Thoracic aorta (tissue), 2 donors: Measurements from ENCODE around the gene DGKD. TPM values are rescaled to one million over a fixed set of nuclear protein-coding genes. Genes with fewer than 3 reads are reported as not detected.
"Not testable (repeated sequence)": the region's sequence is repeated elsewhere in the genome, so short reads cannot be mapped to it uniquely, and the experiment has no call there.

Source experiments
- ATAC-seq: fragments of 150-250 bp; one replicate; pipeline ENCODE4 v1.8.0; 2017; ENCODE audit warnings: low read depth; ENCODE audit not compliant: insufficient number of reproducible peaks, low FRiP score
- DNase-seq: peaks from one replicate; pipeline ENCODE4 v3.0.0-alpha.2; 2020; ENCODE audit warnings: low spot score
- H3K27ac ChIP-seq, 2 donors: fragments of 200-600 bp; sonication (generic); 1 replicate in 1 of 2; 2 replicates in 1 of 2; pipeline ENCODE4 v1.5.1; 2016; ENCODE audit warnings: mild to moderate bottlenecking in 2 of 2, moderate library complexity in 2 of 2
- H3K27me3 ChIP-seq: fragments of 200-600 bp; sonication (generic); replicated peaks from 2 replicates; pipeline ENCODE4 v1.6.0; 2016; ENCODE audit warnings: mild to moderate bottlenecking; ENCODE audit not compliant: insufficient read depth
- H3K36me3 ChIP-seq: fragments of 200-600 bp; sonication (generic); one replicate; pipeline ENCODE4 v1.5.1; 2016
- H3K4me1 ChIP-seq, 2 donors: fragments of 200-600 bp; sonication (generic); 1 replicate in 1 of 2; 2 replicates in 1 of 2; pipeline versions ENCODE4 v1.5.1 to v1.6.0; 2016; ENCODE audit warnings: low read depth in 2 of 2, mild to moderate bottlenecking in 1 of 2; ENCODE audit not compliant: control insufficient read depth in 1 of 2
- H3K4me3 ChIP-seq: fragments of 200-600 bp; sonication (generic); 2 replicates; pipeline ENCODE4 v1.5.1; 2016; ENCODE audit warnings: mild to moderate bottlenecking
- H3K9me3 ChIP-seq: fragments of 200-600 bp; sonication (generic); 2 replicates; pipeline ENCODE4 v1.5.1; 2016
- total RNA-seq, 2 donors: library from RNA; depleted of rRNA; stranded (reverse); fragments of >200 nt; gene quantifications; one replicate each; pipeline versions ENCODE4 v1.1.0 to v1.2.3, GENCODE V29; 2016
- TF ChIP-seq, protein P1 (sequence below): fragments of 200-600 bp; sonication (generic); IDR thresholded peaks from one replicate; pipeline ENCODE4 v1.5.1; 2019; ENCODE audit warnings: antibody characterized with exemption

Gene DGKD
- total RNA-seq, 2 donors from 2014 or later, result 47.3 to 47.9 TPM

DNA sequence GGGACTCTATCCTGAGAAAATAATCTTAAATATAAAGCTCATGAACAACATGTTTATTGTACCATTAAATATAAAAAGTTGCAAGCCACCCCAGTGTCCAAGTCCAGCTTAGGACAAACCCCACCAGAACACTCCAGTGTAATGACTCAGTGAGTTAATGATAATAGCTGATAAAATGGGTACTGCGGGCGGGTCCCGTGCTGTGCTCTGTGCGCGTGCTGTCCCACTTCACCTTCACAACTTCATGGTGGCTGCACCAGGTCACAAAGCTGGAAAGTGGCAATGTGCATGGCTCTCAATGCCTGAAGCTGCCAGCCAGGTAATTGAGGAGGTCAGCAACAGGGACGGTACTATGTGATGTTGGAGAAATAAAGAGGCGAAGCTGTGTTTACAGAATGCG is 18.6 kb downstream of the DGKD start:
- no peaks in the 10 kb centered on the region for H3K27me3 ChIP-seq
- no peak overlapping the region for H3K4me3 ChIP-seq
- DNase-seq, result no peak
- ATAC-seq, result no peak
- H3K9me3 ChIP-seq, result no peaks in the 10 kb centered on the region
- no peaks in the 10 kb centered on the region for H3K36me3 ChIP-seq
- no peak overlapping the region for H3K27ac ChIP-seq
- peaks cover 8 to 20% of the 10 kb centered on the region in 2 donors for H3K4me1 ChIP-seq
- TF ChIP-seq, protein P1, sequence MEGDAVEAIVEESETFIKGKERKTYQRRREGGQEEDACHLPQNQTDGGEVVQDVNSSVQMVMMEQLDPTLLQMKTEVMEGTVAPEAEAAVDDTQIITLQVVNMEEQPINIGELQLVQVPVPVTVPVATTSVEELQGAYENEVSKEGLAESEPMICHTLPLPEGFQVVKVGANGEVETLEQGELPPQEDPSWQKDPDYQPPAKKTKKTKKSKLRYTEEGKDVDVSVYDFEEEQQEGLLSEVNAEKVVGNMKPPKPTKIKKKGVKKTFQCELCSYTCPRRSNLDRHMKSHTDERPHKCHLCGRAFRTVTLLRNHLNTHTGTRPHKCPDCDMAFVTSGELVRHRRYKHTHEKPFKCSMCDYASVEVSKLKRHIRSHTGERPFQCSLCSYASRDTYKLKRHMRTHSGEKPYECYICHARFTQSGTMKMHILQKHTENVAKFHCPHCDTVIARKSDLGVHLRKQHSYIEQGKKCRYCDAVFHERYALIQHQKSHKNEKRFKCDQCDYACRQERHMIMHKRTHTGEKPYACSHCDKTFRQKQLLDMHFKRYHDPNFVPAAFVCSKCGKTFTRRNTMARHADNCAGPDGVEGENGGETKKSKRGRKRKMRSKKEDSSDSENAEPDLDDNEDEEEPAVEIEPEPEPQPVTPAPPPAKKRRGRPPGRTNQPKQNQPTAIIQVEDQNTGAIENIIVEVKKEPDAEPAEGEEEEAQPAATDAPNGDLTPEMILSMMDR, result no peak

DNA sequence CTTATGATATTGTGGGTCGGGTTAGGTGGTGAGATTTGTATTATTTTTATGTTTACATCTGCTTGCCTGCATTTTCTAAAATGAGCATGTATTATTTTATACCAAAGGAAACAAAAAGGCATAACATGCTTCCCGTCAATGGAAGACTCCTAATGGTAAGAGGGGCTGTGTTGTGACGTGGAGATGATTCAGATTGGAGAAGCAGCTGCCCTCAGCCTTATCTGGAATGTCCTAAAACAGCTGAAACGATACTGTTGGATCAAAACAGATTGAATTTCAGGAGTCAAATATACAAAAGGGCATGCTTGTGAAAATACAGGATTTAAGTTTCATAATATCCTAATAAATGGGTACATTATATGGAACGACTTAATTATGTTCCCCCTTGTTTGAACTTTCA is 19.0 kb downstream of the DGKD start:
- ATAC-seq (no peak), DNase-seq (no peak)
- H3K9me3 ChIP-seq, result no peaks in the 10 kb centered on the region
- H3K27ac ChIP-seq, result no peak overlapping the region
- no peak overlapping the region for H3K4me3 ChIP-seq
- peaks cover 8 to 20% of the 10 kb centered on the region in 2 donors for H3K4me1 ChIP-seq
- TF ChIP-seq, protein P1, result no peak
- no peaks in the 10 kb centered on the region for H3K36me3 ChIP-seq
- H3K27me3 ChIP-seq, result no peaks in the 10 kb centered on the region

DNA sequence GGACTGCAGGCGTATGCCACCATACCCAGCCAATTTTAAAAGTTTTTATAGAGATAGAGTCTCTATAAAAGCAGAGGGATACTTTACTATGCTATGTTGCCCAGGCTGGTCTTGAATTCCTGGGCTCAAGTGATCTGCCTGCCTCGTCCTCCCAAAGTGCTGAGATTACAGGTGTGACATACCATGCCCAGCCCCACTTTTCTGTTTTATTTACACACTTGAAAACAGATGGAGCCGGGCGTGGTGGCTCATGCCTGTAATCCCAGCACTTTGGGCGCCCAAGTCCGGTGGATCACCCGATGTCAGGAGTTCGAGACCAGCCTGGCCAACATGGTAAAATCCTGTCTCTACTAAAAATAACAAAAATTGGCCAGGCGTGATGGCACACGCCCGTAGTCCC is 20.5 kb downstream of the DGKD start:
- not testable (repeated sequence) for H3K27ac ChIP-seq, H3K4me1 ChIP-seq, H3K9me3 ChIP-seq, H3K4me3 ChIP-seq, ATAC-seq, DNase-seq, H3K27me3 ChIP-seq, H3K36me3 ChIP-seq

- H3K36me3 ChIP-seq, result no peaks in the 10 kb centered on the region
- ATAC-seq (no peak), DNase-seq (no peak)
- TF ChIP-seq, protein P1, result no peak
- no peak overlapping the region for H3K4me3 ChIP-seq
- H3K27ac ChIP-seq, result no peak overlapping the region
- H3K4me1 ChIP-seq, result peaks cover 0 to 4% of the 10 kb centered on the region in 2 donors
- H3K9me3 ChIP-seq, result no peaks in the 10 kb centered on the region
- no peaks in the 10 kb centered on the region for H3K27me3 ChIP-seq
These were observed 21.4 kb downstream of the DGKD start for GRCh38 chr2:233375490-233376314.

- H3K27ac ChIP-seq, result no peak overlapping the region
- ATAC-seq (no peak), DNase-seq (no peak)
- H3K4me1 ChIP-seq, result no peaks in the 10 kb centered on the region
- no peaks in the 10 kb centered on the region for H3K9me3 ChIP-seq
- no peaks in the 10 kb centered on the region for H3K36me3 ChIP-seq
- H3K27me3 ChIP-seq, result no peaks in the 10 kb centered on the region
- TF ChIP-seq, protein P1, result no peak
- H3K4me3 ChIP-seq, result no peak overlapping the region
These were observed 24.7 kb downstream of the DGKD start for GRCh38 chr2:233379034-233379433.

- H3K4me1 ChIP-seq, result no peaks in the 10 kb centered on the region
- no peaks in the 10 kb centered on the region for H3K36me3 ChIP-seq
- H3K27me3 ChIP-seq, result no peaks in the 10 kb centered on the region
- no peak overlapping the region for H3K4me3 ChIP-seq
- no peaks in the 10 kb centered on the region for H3K9me3 ChIP-seq
- DNase-seq (no peak), ATAC-seq (no peak)
- TF ChIP-seq, protein P1, result no peak
- no peak overlapping the region for H3K27ac ChIP-seq
These were observed 25.1 kb downstream of the DGKD start for GRCh38 chr2:233379441-233379840.
